Vagina (tissue), 2 donors: ENCODE measurements around the gene FAM156A.
"Not testable (repeated sequence)": the region's sequence is repeated elsewhere in the genome, so short reads cannot be mapped to it uniquely, and the experiment has no call there.

ENCODE experiments used
- CTCF ChIP-seq, 3 experiments: fragments of 450-650 bp in 2 of 3; fragments of 200-600 bp in 1 of 3; sonication (generic) in 1 of 3; IDR thresholded peaks; one replicate each; pipeline ENCODE4 v1.5.1; 2017 to 2019; ENCODE audit warnings: antibody characterized with exemption in 3 of 3, mild to moderate bottlenecking in 2 of 3, moderate library complexity in 2 of 3
- POLR2AphosphoS5 ChIP-seq, 2 donors: sonication (generic); formaldehyde crosslinking; IDR thresholded peaks; one replicate each; pipeline ENCODE4 v1.9.0; 2017; ENCODE audit warnings: antibody characterized with exemption in 2 of 2, mild to moderate bottlenecking in 2 of 2, low read depth in 1 of 2; ENCODE audit not compliant: insufficient read depth in 1 of 2

GRCh38 chrX:52949884-52950283 is 8.4 kb downstream of the FAM156A start:
- TF ChIP-seq CTCF (IDR thresholded peaks at IDR 0.05); POLR2AphosphoS5 (IDR thresholded peaks at IDR 0.05; ENCODE audit: insufficient read depth in 1 of 2, low read depth in 1 of 2): not testable (repeated sequence)
